IPS-18a (cell line): ENCODE measurements around the gene C5orf52.
"Not testable (repeated sequence)": the region's sequence is repeated elsewhere in the genome, so short reads cannot be mapped to it uniquely, and the experiment has no call there.

Source experiments
- H3K27ac ChIP-seq: one replicate; pipeline ENCODE4 v1.5.1; 2013; ENCODE audit warnings: low read length
- H3K27me3 ChIP-seq: one replicate; pipeline ENCODE4 v1.6.1; 2013; ENCODE audit warnings: mild to moderate bottlenecking, low read length; ENCODE audit not compliant: control insufficient read depth, insufficient read depth
- H3K36me3 ChIP-seq: one replicate; pipeline ENCODE4 v1.6.1; 2013; ENCODE audit warnings: low read depth, low read length; ENCODE audit not compliant: control insufficient read depth
- H3K4me1 ChIP-seq: one replicate; pipeline ENCODE4 v1.6.1; 2013; ENCODE audit warnings: low read depth, low read length; ENCODE audit not compliant: control insufficient read depth
- H3K4me3 ChIP-seq: one replicate; pipeline ENCODE4 v1.5.1; 2013; ENCODE audit warnings: low read length
- H3K9ac ChIP-seq: one replicate; pipeline ENCODE4 v1.6.1; 2013; ENCODE audit warnings: mild to moderate bottlenecking, low read length, moderate library complexity
- H3K9me3 ChIP-seq: one replicate; pipeline ENCODE4 v1.6.1; 2013; ENCODE audit warnings: low read depth, low read length; ENCODE audit not compliant: control insufficient read depth

C5orf52 gene

GRCh38 chr5:157708866-157709265 lies 37.5 kb downstream of the C5orf52 start:
- Histone ChIP-seq H3K27me3 (no peaks in the 10 kb centered on the region), H3K27ac (no peak overlapping the region)

GRCh38 chr5:157709346-157709745 lies 38.0 kb downstream of the C5orf52 start:
- H3K27me3 ChIP-seq = no peaks in the 10 kb centered on the region

More at GRCh38 chr5:157708866-157709265, 37.5 kb downstream of the C5orf52 start:
- Histone ChIP-seq H3K36me3 (no peaks in the 10 kb centered on the region), H3K9ac (no peak overlapping the region), H3K4me1 (no peaks in the 10 kb centered on the region), H3K4me3 (no peak overlapping the region), H3K9me3 (no peaks in the 10 kb centered on the region)

GRCh38 chr5:157710431-157710830 lies 39.1 kb downstream of the C5orf52 start:
- Histone ChIP-seq H3K4me3 (no peak overlapping the region), H3K27ac (no peak overlapping the region), H3K4me1 (no peaks in the 10 kb centered on the region), H3K9me3 (no peaks in the 10 kb centered on the region), H3K27me3 (no peaks in the 10 kb centered on the region), H3K36me3 (no peaks in the 10 kb centered on the region), H3K9ac (no peak overlapping the region)

More at GRCh38 chr5:157709346-157709745, 38.0 kb downstream of the C5orf52 start:
- Histone ChIP-seq H3K9ac (no peak overlapping the region), H3K4me3 (no peak overlapping the region), H3K36me3 (no peaks in the 10 kb centered on the region), H3K4me1 (no peaks in the 10 kb centered on the region), H3K9me3 (no peaks in the 10 kb centered on the region), H3K27ac (no peak overlapping the region)

- no peaks in the 10 kb centered on the region for H3K27me3 ChIP-seq
- H3K4me1 ChIP-seq = no peaks in the 10 kb centered on the region
- H3K9ac ChIP-seq = no peak overlapping the region
- H3K36me3 ChIP-seq = no peaks in the 10 kb centered on the region
- no peaks in the 10 kb centered on the region for H3K9me3 ChIP-seq
- H3K4me3 ChIP-seq = no peak overlapping the region
- no peak overlapping the region for H3K27ac ChIP-seq
Measured at GRCh38 chr5:157710882-157711281, 39.5 kb downstream of the C5orf52 start.

- Histone ChIP-seq H3K4me1 (no peaks in the 10 kb centered on the region), H3K36me3 (no peaks in the 10 kb centered on the region), H3K27ac (no peak overlapping the region), H3K4me3 (no peak overlapping the region), H3K9me3 (no peaks in the 10 kb centered on the region), H3K9ac (no peak overlapping the region), H3K27me3 (no peaks in the 10 kb centered on the region)
Measured at GRCh38 chr5:157713830-157714595, 42.7 kb downstream of the C5orf52 start.

GRCh38 chr5:157714596-157714864 lies 43.2 kb downstream of the C5orf52 start:
- Histone ChIP-seq H3K4me1 (no peaks in the 10 kb centered on the region), H3K9ac (no peak overlapping the region), H3K4me3 (no peak overlapping the region), H3K9me3 (no peaks in the 10 kb centered on the region), H3K27me3 (no peaks in the 10 kb centered on the region), H3K36me3 (no peaks in the 10 kb centered on the region), H3K27ac (no peak overlapping the region)

GRCh38 chr5:157718519-157718918 lies 47.2 kb downstream of the C5orf52 start:
- Histone ChIP-seq H3K27me3 (no peaks in the 10 kb centered on the region), H3K4me1 (no peaks in the 10 kb centered on the region), H3K36me3 (no peaks in the 10 kb centered on the region), H3K9me3 (no peaks in the 10 kb centered on the region), H3K9ac (no peak overlapping the region), H3K27ac (no peak overlapping the region), H3K4me3 (no peak overlapping the region)

- no peak overlapping the region for H3K27ac ChIP-seq
- H3K36me3 ChIP-seq = no peaks in the 10 kb centered on the region
- H3K9ac ChIP-seq = no peak overlapping the region
- no peak overlapping the region for H3K4me3 ChIP-seq
- H3K4me1 ChIP-seq = no peaks in the 10 kb centered on the region
- H3K9me3 ChIP-seq = no peaks in the 10 kb centered on the region
- H3K27me3 ChIP-seq = no peaks in the 10 kb centered on the region
Measured at GRCh38 chr5:157719245-157719644, 47.9 kb downstream of the C5orf52 start.

- no peak overlapping the region for H3K27ac ChIP-seq
- H3K36me3 ChIP-seq = no peaks in the 10 kb centered on the region
- H3K4me3 ChIP-seq = no peak overlapping the region
- H3K9me3 ChIP-seq = no peaks in the 10 kb centered on the region
- H3K9ac ChIP-seq = no peak overlapping the region
- no peaks in the 10 kb centered on the region for H3K4me1 ChIP-seq
- H3K27me3 ChIP-seq = no peaks in the 10 kb centered on the region
Measured at GRCh38 chr5:157721159-157721558, 49.8 kb downstream of the C5orf52 start.

GRCh38 chr5:157722895-157723294 lies 51.6 kb downstream of the C5orf52 start:
- H3K4me3 ChIP-seq, H3K27ac ChIP-seq, H3K4me1 ChIP-seq, H3K36me3 ChIP-seq, H3K9ac ChIP-seq, H3K27me3 ChIP-seq, H3K9me3 ChIP-seq: not testable (repeated sequence)

- H3K27me3 ChIP-seq, H3K27ac ChIP-seq, H3K4me1 ChIP-seq, H3K9ac ChIP-seq, H3K9me3 ChIP-seq, H3K4me3 ChIP-seq, H3K36me3 ChIP-seq: not testable (repeated sequence)
Measured at GRCh38 chr5:157726607-157727006, 55.3 kb downstream of the C5orf52 start.

GRCh38 chr5:157727858-157728257 lies 56.5 kb downstream of the C5orf52 start:
- H3K9me3 ChIP-seq, H3K36me3 ChIP-seq, H3K4me3 ChIP-seq, H3K27ac ChIP-seq, H3K9ac ChIP-seq, H3K4me1 ChIP-seq, H3K27me3 ChIP-seq: not testable (repeated sequence)
